Stomach (tissue), 4 donors: ENCODE measurements around the gene PCBD2.

Source experiments
- CTCF ChIP-seq, 7 experiments: fragments of 450-650 bp in 4 of 7; fragments of 200-600 bp in 3 of 7; sonication (generic) in 3 of 7; IDR thresholded peaks; one replicate each; pipeline ENCODE4 v1.5.1; 2016 to 2019; ENCODE audit warnings: antibody characterized with exemption in 7 of 7, control low read depth in 2 of 7, mild to moderate bottlenecking in 1 of 7
- EP300 ChIP-seq: sonication (generic); formaldehyde crosslinking; IDR thresholded peaks from one replicate; pipeline ENCODE4 v1.6.1; 2017; ENCODE audit warnings: antibody characterized with exemption
- POLR2A ChIP-seq, 4 donors: fragments of 450-650 bp; IDR thresholded peaks; one replicate each; pipeline ENCODE4 v1.6.1; 2016; ENCODE audit warnings: antibody characterized with exemption in 4 of 4, control low read depth in 2 of 4, mild to moderate bottlenecking in 1 of 4, moderate library complexity in 1 of 4

GRCh38 chr5:134969166-134969565 is 64.2 kb downstream of the PCBD2 start:
- TF ChIP-seq EP300 (no peak), CTCF (IDR thresholded peaks at IDR 0.05) (no peak), POLR2A (IDR thresholded peaks at IDR 0.05) (no peak)
